B cell (primary cell): ENCODE measurements around the gene EMP3. TPM values are rescaled to one million over a fixed set of nuclear protein-coding genes. Genes with fewer than 3 reads are reported as not detected.

Experiments used
- ATAC-seq: fragments of 200-7000 bp; cut with Tn5 transposase; one replicate; pipeline ENCODE4 v1.10.0; 2021; ENCODE audit warnings: low read depth, mild to moderate bottlenecking, moderate number of reproducible peaks, moderate library complexity
- CTCF ChIA-PET: fragments of 350-600 bp; sonication (Branson Sonifier 250); formaldehyde crosslinking; loops from one replicate; lab custom pipeline; 2021; ENCODE audit warnings: antibody characterized with exemption, inconsistent platforms; lab: Charles Lee
- POLR2A ChIA-PET: fragments of 350-600 bp; sonication (Branson Sonifier 250); formaldehyde crosslinking; loops from one replicate; lab custom pipeline; 2021; ENCODE audit warnings: antibody characterized with exemption; lab: Charles Lee
- DNase-seq: peaks from one replicate; pipeline ENCODE4 v3.0.0; 2013
- H2AFZ ChIP-seq: 2 replicates; pipeline ENCODE4 v1.6.1; 2012; ENCODE audit warnings: mild to moderate bottlenecking, low read depth, low read length; ENCODE audit not compliant: insufficient read depth, poor library complexity, severe bottlenecking
- H3K27ac ChIP-seq, 2 donors: 1 replicate in 1 of 2; 2 replicates in 1 of 2; pipeline ENCODE4 v1.5.1; 2012 to 2013; ENCODE audit warnings: low read length in 2 of 2, mild to moderate bottlenecking in 2 of 2, moderate library complexity in 1 of 2
- H3K27me3 ChIP-seq, 4 experiments: fragments of 200-600 bp in 1 of 4; sonication (generic) in 1 of 4; replicated peaks in 1 of 4; 1 replicate in 2 of 4; 2 replicates in 2 of 4; pipeline versions ENCODE4 v1.6.1 to v1.7.0; 2013 to 2016; ENCODE audit warnings: low read length in 3 of 4, mild to moderate bottlenecking in 2 of 4, mixed read lengths in 1 of 4, moderate library complexity in 1 of 4; ENCODE audit not compliant: insufficient read depth in 4 of 4, control insufficient read depth in 3 of 4; ENCODE audit errors: control extremely low read depth in 1 of 4
- H3K36me3 ChIP-seq, 2 experiments: replicated peaks in 1 of 2; 1 replicate in 1 of 2; 2 replicates in 1 of 2; pipeline versions ENCODE4 v1.6.1 to v1.7.1; 2013; ENCODE audit warnings: low read length in 1 of 2; ENCODE audit not compliant: insufficient read depth in 2 of 2, control insufficient read depth in 1 of 2; ENCODE audit errors: control extremely low read depth in 1 of 2, extremely low read depth in 1 of 2
- H3K4me1 ChIP-seq, 2 donors: fragments of 200-600 bp in 1 of 2; sonication (generic) in 1 of 2; 1 replicate in 1 of 2; 2 replicates in 1 of 2; pipeline versions ENCODE4 v1.5.1 to v1.6.1; 2013 to 2017; ENCODE audit warnings: low read length in 2 of 2; ENCODE audit not compliant: control insufficient read depth in 2 of 2, insufficient read depth in 2 of 2
- H3K4me2 ChIP-seq: replicated peaks from 2 replicates; pipeline ENCODE3; 2012; ENCODE audit warnings: mild to moderate bottlenecking, low read depth, low read length; ENCODE audit not compliant: poor library complexity, severe bottlenecking
- H3K4me3 ChIP-seq, 5 experiments: fragments of 200-600 bp in 1 of 5; sonication (generic) in 1 of 5; 1 replicate in 3 of 5; 2 replicates in 2 of 5; pipeline versions ENCODE4 v1.5.1 to v1.7.0; 2011 to 2016; ENCODE audit warnings: low read length in 4 of 5, mild to moderate bottlenecking in 4 of 5, low read depth in 2 of 5, control low read depth in 1 of 5, moderate library complexity in 1 of 5; ENCODE audit not compliant: insufficient read depth in 1 of 5; ENCODE audit errors: control extremely low read depth in 1 of 5, extremely low read depth in 1 of 5
- H3K79me2 ChIP-seq: fragments of 200-600 bp; sonication (generic); one replicate; pipeline ENCODE4 v1.6.0; 2016; ENCODE audit warnings: low read length; ENCODE audit not compliant: control insufficient read depth, insufficient read depth
- H3K9ac ChIP-seq: fragments of 200-600 bp; sonication (generic); 2 replicates; pipeline ENCODE4 v1.6.1; 2017; ENCODE audit warnings: mild to moderate bottlenecking, low read length, moderate library complexity
- H3K9me3 ChIP-seq, 3 donors: one replicate each; pipeline versions ENCODE4 v1.6.1 to v1.7.1; 2013; ENCODE audit warnings: low read length in 2 of 3; ENCODE audit not compliant: control insufficient read depth in 2 of 3, insufficient read depth in 1 of 3; ENCODE audit errors: control extremely low read depth in 1 of 3
- H4K20me1 ChIP-seq: 2 replicates; pipeline ENCODE4 v1.6.0; 2012; ENCODE audit warnings: mild to moderate bottlenecking, low read length; ENCODE audit not compliant: insufficient read depth, control insufficient read depth, poor library complexity, severe bottlenecking
- H3K27ac Mint-ChIP-seq: one replicate; pipeline ENCODE4 v1.8.0; 2021; ENCODE audit warnings: mixed read lengths
- H3K27me3 Mint-ChIP-seq: one replicate; pipeline ENCODE4 v1.8.0; 2021; ENCODE audit warnings: mixed read lengths
- H3K4me1 Mint-ChIP-seq: one replicate; pipeline ENCODE4 v1.8.0; 2021; ENCODE audit warnings: mixed read lengths
- H3K4me3 Mint-ChIP-seq: one replicate; pipeline ENCODE4 v1.8.0; 2021; ENCODE audit warnings: mixed read lengths
- H3K9me3 Mint-ChIP-seq: one replicate; pipeline ENCODE4 v1.8.0; 2022; ENCODE audit warnings: mixed read lengths; ENCODE audit not compliant: insufficient read depth
- CTCF ChIP-seq: fragments of 200-600 bp; IDR thresholded peaks from one replicate; pipeline ENCODE4 v1.8.0; 2022; ENCODE audit warnings: antibody characterized with exemption, mild to moderate bottlenecking
- EZH2 ChIP-seq: IDR thresholded peaks from 2 replicates; pipeline ENCODE4 v1.6.1; 2012; ENCODE audit warnings: borderline replicate concordance, low read depth, mild to moderate bottlenecking, moderate library complexity, low read length; ENCODE audit not compliant: insufficient read depth, poor library complexity, severe bottlenecking
- WGBS: methylation state at CpG from one replicate; pipeline ENCODE4 v1.1.5; 2013; ENCODE audit warnings: missing lambda C conversion rate; ENCODE audit not compliant: insufficient coverage; 5-methylcytosine and 5-hydroxymethylcytosine counted together
- intact Hi-C: fragments of 100-400 bp; cut with micrococcal nuclease; formaldehyde crosslinking; loops from one replicate; pipeline ENCODE4 v1.10.0; 2022
- polyA plus RNA-seq: library from polyadenylated mRNA; depleted of rRNA; stranded (reverse); fragments of >200 nt; gene quantifications from 2 replicates; pipeline ENCODE4 v1.2.3, GENCODE V29; 2012
- total RNA-seq, 2 donors: library from RNA; stranded (reverse); fragments of 120-200 nt in 1 of 2; gene quantifications; 1 replicate in 1 of 2; 2 replicates in 1 of 2; pipeline versions ENCODE4 v1.2.3 to v1.2.4, GENCODE V29; 2013 to 2022

EMP3 gene
- total and polyA plus RNA-seq, 2 donors (not counting 1 experiment from before 2014, with no cell fraction given) = 326 to 595 TPM

DNA sequence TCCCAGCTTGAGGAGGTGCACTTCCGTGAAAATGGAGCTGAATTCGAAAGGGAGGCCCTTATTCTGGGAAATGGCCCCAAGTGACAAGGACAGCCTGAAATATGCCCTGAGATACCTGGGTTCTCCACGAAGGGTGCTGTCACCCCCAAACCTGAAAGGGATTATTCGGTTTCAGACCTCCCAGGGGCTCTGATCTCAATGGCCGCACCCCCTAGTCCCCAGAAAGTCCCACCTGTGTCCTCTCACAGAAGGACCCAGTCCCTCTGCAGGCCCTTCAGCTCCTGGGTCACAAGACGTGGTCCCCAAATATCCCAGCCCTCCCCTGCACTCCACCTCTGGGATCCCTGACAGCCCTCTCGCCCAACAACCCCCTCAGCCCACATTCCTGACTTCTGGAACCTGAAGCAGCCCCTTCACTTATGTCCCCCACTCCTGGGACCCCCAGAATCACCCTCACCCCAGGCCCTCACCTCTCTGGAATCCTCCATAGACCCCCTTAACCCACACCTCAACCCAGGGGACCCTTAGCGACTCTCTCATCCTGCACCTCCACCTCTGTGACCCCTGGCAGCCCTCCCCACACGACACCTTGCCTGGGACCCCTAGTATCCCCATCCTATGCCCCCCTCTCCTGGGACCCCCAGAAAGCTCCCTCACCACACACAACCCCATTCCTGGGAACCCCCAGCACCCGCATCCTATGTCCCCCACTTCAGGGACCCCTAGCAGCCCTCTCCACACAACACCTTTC lies 39.4 kb downstream of the EMP3 start:
- no peak for ATAC-seq
- peak overlapping the region; percentile 97 for H3K27ac Mint-ChIP-seq
- Histone ChIP-seq H3K9ac (peak overlapping the region; percentile 67), H3K36me3 (peaks cover 0 to 3% of the 10 kb centered on the region in 2 experiments), H3K27ac (peak overlapping the region; percentile 93 to 97), H3K4me1 (peaks cover 5 to 20% of the 10 kb centered on the region in 2 donors), H3K27me3 (no peaks in the 10 kb centered on the region), H4K20me1 (no peaks in the 10 kb centered on the region), H2AFZ (peak overlapping the region; percentile 80), H3K4me3 (peak overlapping the region in 4 of 5 experiments; percentile 45 to 62 (median 56)), H3K4me2 (peak overlapping the region; percentile 78), H3K9me3 (no peaks in the 10 kb centered on the region), H3K79me2 (no peaks in the 10 kb centered on the region)
- H3K9me3 Mint-ChIP-seq = no peaks in the 10 kb centered on the region
- H3K27me3 Mint-ChIP-seq = no peaks in the 10 kb centered on the region
- 65% methylated on average over 9 of the region's 10 CpGs for WGBS
- POLR2A ChIA-PET = interaction anchor here (1.0 to 1.7 kb wide), 7 partner anchors 27 to 259 kb away, joined by 3 to 16 read pairs (median 5); partner anchors contain the start of genes EMP3, KDELR1, RPL18 and SPHK2
- no peak for DNase-seq
- intact Hi-C loops = loop anchor here (1.0 to 5.0 kb wide), 12 partner anchors 27 to 1762 kb away; partner anchors contain the start of genes CALM3, CYTH2, DBP and GRWD1
- peaks cover 15% of the 10 kb centered on the region for H3K4me1 Mint-ChIP-seq
- no peak for TF ChIP-seq CTCF
- TF ChIP-seq EZH2 = no peak
- CTCF ChIA-PET = interaction anchor here (0.7 to 2.5 kb wide), 9 partner anchors 26 to 244 kb away, joined by 3 to 21 read pairs (median 5); partner anchors contain the start of gene KDELR1
- peak overlapping the region; percentile 95 for H3K4me3 Mint-ChIP-seq

GRCh38 chr19:48365602-48366001 lies 40.2 kb downstream of the EMP3 start:
- H3K4me1 Mint-ChIP-seq = peaks cover 15% of the 10 kb centered on the region
- Histone ChIP-seq H3K4me1 (peaks cover 5 to 20% of the 10 kb centered on the region in 2 donors), H4K20me1 (no peaks in the 10 kb centered on the region), H3K9ac (no peak overlapping the region), H3K4me2 (no peak overlapping the region), H3K27me3 (no peaks in the 10 kb centered on the region), H3K79me2 (no peaks in the 10 kb centered on the region), H2AFZ (no peak overlapping the region), H3K9me3 (no peaks in the 10 kb centered on the region), H3K36me3 (peaks cover 0 to 3% of the 10 kb centered on the region in 2 experiments), H3K4me3 (no peak overlapping the region), H3K27ac (no peak overlapping the region)
- DNase-seq (no peak), ATAC-seq (no peak)
- ChIA-PET POLR2A (no interaction called here), CTCF (interaction anchor here (1.8 kb wide), 1 partner anchor 25 kb away, joined by 5 read pairs; the partner anchor contains the start of gene KDELR1)
- 96% methylated on average over 10 of the region's 11 CpGs for WGBS
- H3K27ac Mint-ChIP-seq = no peak overlapping the region
- intact Hi-C loops = loop anchor here (2.0 kb wide), 2 partner anchors 271 to 1275 kb away; partner anchors contain the start of genes DBP and RRAS
- no peaks in the 10 kb centered on the region for H3K27me3 Mint-ChIP-seq
- no peaks in the 10 kb centered on the region for H3K9me3 Mint-ChIP-seq
- H3K4me3 Mint-ChIP-seq = no peak overlapping the region
- TF ChIP-seq CTCF (no peak), EZH2 (no peak)
